ENCODE results near the gene MALSU1. TPM values are rescaled to one million over a fixed set of nuclear protein-coding genes. Genes with fewer than 3 reads are reported as not detected.

The MALSU1 gene
- polyA plus RNA-seq, 3 donors: 51.1 to 55.6 (median 52.9) TPM

- no peak for DNase-seq (ENCODE audit: extremely low read depth in 1 of 11, low read depth in 9 of 11, low spot score in 4 of 11)
Measured at GRCh38 chr7:23347682-23348180, 48.6 kb downstream of the MALSU1 start.

- peak in 1 of 11 donors; percentile 35 for DNase-seq (ENCODE audit: extremely low read depth in 1 of 11, low read depth in 9 of 11, low spot score in 4 of 11)
Measured at GRCh38 chr7:23349484-23350157, 50.5 kb downstream of the MALSU1 start.

GRCh38 chr7:23350466-23350865, 51.3 kb downstream of the MALSU1 start:
- no peak for DNase-seq (ENCODE audit: extremely low read depth in 1 of 11, low read depth in 9 of 11, low spot score in 4 of 11)

- DNase-seq (ENCODE audit: extremely low read depth in 1 of 11, low read depth in 9 of 11, low spot score in 4 of 11): no peak
Measured at GRCh38 chr7:23353172-23353571, 54.0 kb downstream of the MALSU1 start.

GRCh38 chr7:23356168-23356567, 57.0 kb downstream of the MALSU1 start:
- no peak for DNase-seq (ENCODE audit: extremely low read depth in 1 of 11, low read depth in 9 of 11, low spot score in 4 of 11)

GRCh38 chr7:23356726-23357125, 57.6 kb downstream of the MALSU1 start:
- DNase-seq (ENCODE audit: extremely low read depth in 1 of 11, low read depth in 9 of 11, low spot score in 4 of 11): no peak

- no peak for DNase-seq (ENCODE audit: extremely low read depth in 1 of 11, low read depth in 9 of 11, low spot score in 4 of 11)
Measured at GRCh38 chr7:23357190-23358093, 58.3 kb downstream of the MALSU1 start.

- no peak for DNase-seq (ENCODE audit: extremely low read depth in 1 of 11, low read depth in 9 of 11, low spot score in 4 of 11)
Measured at GRCh38 chr7:23358152-23358674, 59.1 kb downstream of the MALSU1 start.

Other genes with a start within 250 kb of the MALSU1 start
- 10 to 100 TPM; 44.8 to 52.9 (median 51.2) TPM for gene KLHL7, start 193.6 kb upstream of the MALSU1 start, polyA plus RNA-seq (ENCODE audit: insufficient read length in 3 of 3)
- gene NUP42, start 117.3 kb upstream of the MALSU1 start, polyA plus RNA-seq (ENCODE audit: insufficient read length in 3 of 3): 10 to 100 TPM; 55.1 to 83.1 (median 55.7) TPM
- gene GPNMB, start 52.6 kb upstream of the MALSU1 start, polyA plus RNA-seq (ENCODE audit: insufficient read length in 3 of 3): 10 to 100 TPM; 10.7 to 21.4 (median 19.9) TPM
- 10 to 100 TPM; 62.2 to 79.2 (median 66.8) TPM for gene IGF2BP3, start 171.2 kb downstream of the MALSU1 start, polyA plus RNA-seq (ENCODE audit: insufficient read length in 3 of 3)
- gene TRA2A, start 232.6 kb downstream of the MALSU1 start, polyA plus RNA-seq (ENCODE audit: insufficient read length in 3 of 3): 100 to 1,000 TPM; 178 to 248 (median 209) TPM

Measured in renal cortex interstitium (tissue), 11 donors.